HL-60 (cell line): ENCODE measurements around the gene SCN4A.

Experiments used
- DNase-seq, 2 experiments: peaks; one replicate each; pipeline ENCODE4 v3.0.0-alpha.2; 2010 to 2020; ENCODE audit warnings: low read depth in 1 of 2, low spot score in 1 of 2
- H3K27ac ChIP-seq: fragments of 250-450 bp; sonication (Bioruptor Pico); replicated peaks from 2 replicates; pipeline ENCODE4 v1.5.1; 2020; ENCODE audit warnings: mild to moderate bottlenecking, moderate library complexity
- H3K27me3 ChIP-seq: fragments of 250-450 bp; sonication (Bioruptor Pico); 2 replicates; pipeline ENCODE4 v1.5.1; 2021; ENCODE audit warnings: mild to moderate bottlenecking, moderate library complexity; ENCODE audit not compliant: insufficient read depth, poor library complexity, severe bottlenecking
- H3K4me3 ChIP-seq: replicated peaks from 2 replicates; pipeline ENCODE4 v1.5.1; 2011; ENCODE audit warnings: mild to moderate bottlenecking, control low read depth, low read length; ENCODE audit not compliant: insufficient read depth
- GABPA ChIP-seq: IDR thresholded peaks from 2 replicates; pipeline ENCODE4 v1.6.1; 2012; ENCODE audit warnings: low read depth
- POLR2AphosphoS5 ChIP-seq: IDR thresholded peaks from 2 replicates; pipeline ENCODE4 v1.6.1; 2012; ENCODE audit warnings: low read depth
- SPI1 ChIP-seq: IDR thresholded peaks from 2 replicates; pipeline ENCODE4 v1.6.1; 2012; ENCODE audit warnings: low read depth, mild to moderate bottlenecking, borderline replicate concordance
- TF ChIP-seq, protein P1 (sequence below): IDR thresholded peaks from one replicate; pipeline ENCODE4 v1.5.1; 2011; ENCODE audit warnings: low read length, control low read depth, inconsistent platforms; ENCODE audit not compliant: insufficient read depth
- TF ChIP-seq, protein P2 (sequence below): IDR thresholded peaks from 2 replicates; pipeline ENCODE4 v1.6.1; 2012; ENCODE audit warnings: low read depth; ENCODE audit not compliant: insufficient replicate concordance

The SCN4A gene

GRCh38 chr17:63956296-63956920, 16.3 kb downstream of the SCN4A start:
- no peaks in the 10 kb centered on the region for H3K27me3 ChIP-seq
- TF ChIP-seq, protein P1, sequence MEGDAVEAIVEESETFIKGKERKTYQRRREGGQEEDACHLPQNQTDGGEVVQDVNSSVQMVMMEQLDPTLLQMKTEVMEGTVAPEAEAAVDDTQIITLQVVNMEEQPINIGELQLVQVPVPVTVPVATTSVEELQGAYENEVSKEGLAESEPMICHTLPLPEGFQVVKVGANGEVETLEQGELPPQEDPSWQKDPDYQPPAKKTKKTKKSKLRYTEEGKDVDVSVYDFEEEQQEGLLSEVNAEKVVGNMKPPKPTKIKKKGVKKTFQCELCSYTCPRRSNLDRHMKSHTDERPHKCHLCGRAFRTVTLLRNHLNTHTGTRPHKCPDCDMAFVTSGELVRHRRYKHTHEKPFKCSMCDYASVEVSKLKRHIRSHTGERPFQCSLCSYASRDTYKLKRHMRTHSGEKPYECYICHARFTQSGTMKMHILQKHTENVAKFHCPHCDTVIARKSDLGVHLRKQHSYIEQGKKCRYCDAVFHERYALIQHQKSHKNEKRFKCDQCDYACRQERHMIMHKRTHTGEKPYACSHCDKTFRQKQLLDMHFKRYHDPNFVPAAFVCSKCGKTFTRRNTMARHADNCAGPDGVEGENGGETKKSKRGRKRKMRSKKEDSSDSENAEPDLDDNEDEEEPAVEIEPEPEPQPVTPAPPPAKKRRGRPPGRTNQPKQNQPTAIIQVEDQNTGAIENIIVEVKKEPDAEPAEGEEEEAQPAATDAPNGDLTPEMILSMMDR: no peak
- TF ChIP-seq, protein P2, sequence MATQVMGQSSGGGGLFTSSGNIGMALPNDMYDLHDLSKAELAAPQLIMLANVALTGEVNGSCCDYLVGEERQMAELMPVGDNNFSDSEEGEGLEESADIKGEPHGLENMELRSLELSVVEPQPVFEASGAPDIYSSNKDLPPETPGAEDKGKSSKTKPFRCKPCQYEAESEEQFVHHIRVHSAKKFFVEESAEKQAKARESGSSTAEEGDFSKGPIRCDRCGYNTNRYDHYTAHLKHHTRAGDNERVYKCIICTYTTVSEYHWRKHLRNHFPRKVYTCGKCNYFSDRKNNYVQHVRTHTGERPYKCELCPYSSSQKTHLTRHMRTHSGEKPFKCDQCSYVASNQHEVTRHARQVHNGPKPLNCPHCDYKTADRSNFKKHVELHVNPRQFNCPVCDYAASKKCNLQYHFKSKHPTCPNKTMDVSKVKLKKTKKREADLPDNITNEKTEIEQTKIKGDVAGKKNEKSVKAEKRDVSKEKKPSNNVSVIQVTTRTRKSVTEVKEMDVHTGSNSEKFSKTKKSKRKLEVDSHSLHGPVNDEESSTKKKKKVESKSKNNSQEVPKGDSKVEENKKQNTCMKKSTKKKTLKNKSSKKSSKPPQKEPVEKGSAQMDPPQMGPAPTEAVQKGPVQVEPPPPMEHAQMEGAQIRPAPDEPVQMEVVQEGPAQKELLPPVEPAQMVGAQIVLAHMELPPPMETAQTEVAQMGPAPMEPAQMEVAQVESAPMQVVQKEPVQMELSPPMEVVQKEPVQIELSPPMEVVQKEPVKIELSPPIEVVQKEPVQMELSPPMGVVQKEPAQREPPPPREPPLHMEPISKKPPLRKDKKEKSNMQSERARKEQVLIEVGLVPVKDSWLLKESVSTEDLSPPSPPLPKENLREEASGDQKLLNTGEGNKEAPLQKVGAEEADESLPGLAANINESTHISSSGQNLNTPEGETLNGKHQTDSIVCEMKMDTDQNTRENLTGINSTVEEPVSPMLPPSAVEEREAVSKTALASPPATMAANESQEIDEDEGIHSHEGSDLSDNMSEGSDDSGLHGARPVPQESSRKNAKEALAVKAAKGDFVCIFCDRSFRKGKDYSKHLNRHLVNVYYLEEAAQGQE: no peak
- no peak for TF ChIP-seq POLR2AphosphoS5
- TF ChIP-seq SPI1: no peak
- TF ChIP-seq GABPA: no peak
- DNase-seq: no peak
- no peak overlapping the region for H3K27ac ChIP-seq
- no peak overlapping the region for H3K4me3 ChIP-seq

DNA sequence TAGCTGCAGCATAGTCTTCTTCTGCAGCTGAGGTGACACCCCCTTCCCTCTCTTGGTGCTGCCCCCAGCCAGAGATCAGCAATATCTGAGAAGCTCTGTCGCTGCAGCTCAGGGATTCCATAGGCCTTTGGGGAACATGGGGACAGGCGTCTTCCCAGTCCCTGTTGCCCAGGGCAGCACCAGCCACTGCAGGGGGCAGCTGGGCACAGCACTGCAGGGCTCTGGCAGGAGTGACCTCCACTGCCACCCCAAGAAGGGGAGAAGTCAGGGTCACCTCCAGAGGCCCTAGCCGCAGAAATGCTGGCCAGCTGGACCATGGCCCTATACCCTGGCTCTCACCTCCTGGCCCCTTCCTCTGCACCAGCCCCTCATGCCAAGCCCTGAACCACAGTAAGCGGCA, 16.9 kb downstream of the SCN4A start:
- no peak overlapping the region for H3K27ac ChIP-seq
- DNase-seq: no peak
- H3K4me3 ChIP-seq: no peak overlapping the region
- TF ChIP-seq POLR2AphosphoS5: no peak
- no peak for TF ChIP-seq GABPA
- H3K27me3 ChIP-seq: no peaks in the 10 kb centered on the region

DNA sequence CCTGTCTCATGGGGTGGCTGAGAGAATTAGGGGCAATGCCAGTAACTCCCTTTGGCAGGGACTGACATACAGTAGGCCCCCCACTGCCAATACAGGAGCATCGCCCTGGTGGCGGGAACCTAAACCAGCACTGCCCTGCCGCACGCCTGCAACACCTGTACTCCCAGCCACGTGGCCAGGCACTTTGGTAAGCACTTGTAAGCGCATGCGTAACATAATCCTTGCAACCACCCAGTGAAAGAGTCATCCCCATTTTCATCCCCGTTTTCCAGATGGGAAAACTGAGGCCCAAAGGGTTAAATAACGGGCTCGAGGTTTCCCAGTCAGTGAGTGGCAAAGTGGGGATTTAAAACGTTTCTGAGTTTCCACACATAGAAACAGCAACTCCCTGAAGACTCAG, 17.5 kb downstream of the SCN4A start:
- no peak overlapping the region for H3K4me3 ChIP-seq
- no peak overlapping the region for H3K27ac ChIP-seq
- TF ChIP-seq SPI1 (no peak), GABPA (no peak), POLR2AphosphoS5 (no peak)
- TF ChIP-seq, protein P2: no peak
- TF ChIP-seq, protein P1: no peak
- H3K27me3 ChIP-seq: no peaks in the 10 kb centered on the region
- DNase-seq: no peak

GRCh38 chr17:63954402-63955063, 18.2 kb downstream of the SCN4A start:
- TF ChIP-seq GABPA (no peak), SPI1 (peak; percentile 78; the same call in 1 of the 2 replicates)
- TF ChIP-seq, protein P1: no peak
- peak; percentile 41 to 56 for DNase-seq
- Histone ChIP-seq H3K4me3 (no peak overlapping the region), H3K27me3 (no peaks in the 10 kb centered on the region), H3K27ac (no peak overlapping the region)
